K562 (cell line): ENCODE measurements around the gene LILRA5.

Experiments used
- E2F1 ChIP-seq: sonication (generic); formaldehyde crosslinking; IDR thresholded peaks from 2 replicates; pipeline ENCODE4 v1.8.1; 2023; ENCODE audit warnings: mild to moderate bottlenecking, missing genetic modification reagents, moderate library complexity
- STAT6 ChIP-seq: sonication (generic); formaldehyde crosslinking; IDR thresholded peaks from 2 replicates; pipeline ENCODE4 v1.8.1; 2023; ENCODE audit warnings: mild to moderate bottlenecking, missing genetic modification reagents
- ZNF274 ChIP-seq: IDR thresholded peaks from 2 replicates; pipeline ENCODE4 v1.6.1; 2011; ENCODE audit warnings: low read depth, mild to moderate bottlenecking, low read length, moderate library complexity, borderline replicate concordance

GRCh38 chr19:54294539-54294938 lies 18.4 kb downstream of the LILRA5 start:
- no peak for TF ChIP-seq E2F1 (CRISPR knock-in tag)
- no peak for TF ChIP-seq STAT6
- TF ChIP-seq ZNF274: no peak
